ENCODE results near the gene GPRIN1.
"Not testable (repeated sequence)": the region's sequence is repeated elsewhere in the genome, so short reads cannot be mapped to it uniquely, and the experiment has no call there.

Gene GPRIN1

GRCh38 chr5:176620333-176620981 is 10.5 kb upstream of the GPRIN1 start:
- DNase-seq = no peak

DNA sequence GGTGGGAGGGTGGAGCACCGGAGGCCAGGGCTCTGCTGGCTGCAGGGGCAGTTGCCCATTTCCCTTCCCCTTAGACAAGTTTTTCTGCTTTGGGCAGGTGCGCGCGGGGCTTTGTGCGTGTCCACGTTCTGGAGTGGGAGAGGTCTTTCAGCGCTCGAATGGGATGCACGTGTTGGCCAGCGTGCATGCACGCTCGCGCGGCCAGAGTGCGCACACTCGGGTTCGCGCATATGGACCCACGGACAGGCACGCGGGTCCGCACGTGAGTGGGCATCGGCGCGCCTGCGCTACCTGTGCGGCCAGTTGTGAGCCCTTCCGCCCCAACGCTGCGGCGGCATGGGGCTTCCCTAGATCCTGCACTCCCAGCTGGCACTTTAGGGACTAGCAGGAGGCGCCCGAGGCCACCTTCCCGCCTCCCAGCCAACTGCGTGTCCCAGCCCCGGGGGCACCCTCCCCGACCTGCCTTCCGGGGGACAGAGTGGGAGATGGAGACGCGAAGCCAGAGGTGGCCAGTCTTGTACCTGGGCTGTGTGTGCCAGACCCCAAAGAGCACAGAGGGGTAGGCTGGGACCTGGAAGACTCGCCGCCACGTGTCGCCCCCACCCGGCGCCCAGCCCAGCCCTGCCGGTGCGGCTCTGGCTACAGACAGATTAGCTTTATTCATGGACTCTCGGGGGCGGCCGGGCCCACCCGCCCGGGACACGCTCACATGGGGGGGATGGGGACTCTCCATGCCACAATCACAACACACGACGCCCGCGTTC is 9.8 kb upstream of the GPRIN1 start:
- DNase-seq = no peak

DNA sequence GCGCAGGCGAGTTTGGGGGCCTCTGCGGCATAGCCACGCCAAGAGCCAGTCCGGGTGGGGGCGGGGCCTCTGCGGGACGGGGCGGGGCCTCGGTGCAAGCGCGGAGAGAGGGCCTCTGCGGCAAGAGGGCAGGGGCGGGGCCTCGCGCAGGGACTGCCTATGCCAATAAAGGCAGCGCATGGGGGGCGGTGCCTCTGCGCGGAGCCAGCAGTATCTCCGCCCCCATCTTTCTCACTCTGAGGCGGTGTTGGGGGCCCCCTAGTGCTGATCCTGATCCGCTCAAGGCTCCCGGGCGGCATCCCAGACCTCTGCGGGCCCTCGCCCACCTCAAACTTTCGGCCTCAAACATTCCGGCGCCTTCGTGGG is 9.2 kb upstream of the GPRIN1 start:
- peak; percentile 70 to 73 for DNase-seq

- no peak for DNase-seq
These were observed 8.8 kb upstream of the GPRIN1 start for GRCh38 chr5:176618783-176619182.

DNA sequence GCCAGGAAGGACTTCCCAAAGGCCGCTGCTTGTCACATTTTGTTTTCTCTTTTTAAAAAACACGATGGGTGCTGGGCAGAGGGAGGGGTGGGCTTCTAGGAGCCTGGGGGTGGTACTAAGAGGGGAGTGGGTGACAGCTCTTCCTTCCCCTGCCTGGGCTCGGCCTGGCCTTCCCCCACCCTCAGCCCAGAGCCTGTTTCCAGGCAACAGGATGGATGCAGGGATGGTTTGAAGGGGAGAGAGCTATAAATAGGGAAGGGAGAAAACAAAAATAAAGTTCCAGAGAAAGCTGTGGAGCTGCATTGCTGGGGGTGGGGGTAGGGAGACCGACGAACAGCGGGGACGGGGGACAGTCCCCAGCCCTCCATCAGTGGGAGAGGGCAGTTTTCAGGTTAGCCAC is 6.6 kb upstream of the GPRIN1 start:
- DNase-seq = no peak

DNA sequence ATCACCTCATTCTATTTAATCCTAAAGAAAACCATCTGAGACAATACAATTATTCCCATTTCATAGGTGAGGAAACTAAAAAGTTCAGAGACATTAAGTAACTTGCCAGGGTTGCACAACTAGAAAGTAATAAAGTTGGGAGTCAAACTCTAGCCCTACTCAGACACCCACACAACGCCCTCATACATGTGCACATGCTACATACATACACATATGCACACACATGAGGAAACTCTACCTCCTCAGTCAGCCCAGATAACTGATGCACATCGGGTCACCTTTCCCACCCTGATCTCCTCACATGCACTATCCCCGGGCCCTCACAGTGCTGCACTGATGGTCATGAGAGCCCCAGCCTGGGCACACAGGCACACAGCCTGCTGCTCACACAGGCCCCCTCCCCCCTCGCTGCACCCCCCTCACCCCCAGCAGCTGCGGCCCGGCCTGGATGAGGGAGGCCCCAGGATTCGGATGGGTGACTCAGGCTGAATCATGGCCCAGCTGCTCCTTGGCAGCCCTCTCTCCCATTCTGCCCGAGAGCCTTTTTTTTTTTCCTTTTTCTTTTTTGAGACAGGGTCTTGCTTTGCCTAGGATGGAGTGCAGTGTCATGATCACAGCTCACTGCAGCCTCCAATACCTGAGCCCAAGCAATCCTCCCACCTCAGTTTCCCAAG is 5.0 kb upstream of the GPRIN1 start:
- DNase-seq = no peak

DNA sequence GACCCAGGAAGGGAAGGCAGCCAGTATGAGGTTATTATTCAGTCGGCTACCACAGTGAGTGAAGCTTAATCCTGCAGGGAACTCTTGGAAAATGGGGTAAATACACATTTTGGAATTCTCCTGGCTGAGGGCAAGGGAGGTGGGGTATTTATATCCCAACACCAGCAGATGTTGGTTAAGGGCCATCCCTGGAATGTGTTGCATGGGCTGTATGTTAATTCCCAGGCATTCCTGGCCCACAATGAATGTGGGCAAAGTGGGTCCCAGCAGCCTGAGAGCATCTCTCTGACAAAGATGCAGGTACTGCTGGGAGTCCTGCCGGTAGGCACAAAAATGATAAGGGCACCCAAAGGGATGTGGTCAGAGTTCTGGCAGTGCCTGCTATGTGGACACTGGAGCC is 2.9 kb upstream of the GPRIN1 start:
- no peak for DNase-seq

GRCh38 chr5:176612008-176612407 is 2.1 kb upstream of the GPRIN1 start:
- no peak for DNase-seq

GRCh38 chr5:176611435-176611834 is 1.5 kb upstream of the GPRIN1 start:
- peak; percentile 24 to 28 for DNase-seq

DNA sequence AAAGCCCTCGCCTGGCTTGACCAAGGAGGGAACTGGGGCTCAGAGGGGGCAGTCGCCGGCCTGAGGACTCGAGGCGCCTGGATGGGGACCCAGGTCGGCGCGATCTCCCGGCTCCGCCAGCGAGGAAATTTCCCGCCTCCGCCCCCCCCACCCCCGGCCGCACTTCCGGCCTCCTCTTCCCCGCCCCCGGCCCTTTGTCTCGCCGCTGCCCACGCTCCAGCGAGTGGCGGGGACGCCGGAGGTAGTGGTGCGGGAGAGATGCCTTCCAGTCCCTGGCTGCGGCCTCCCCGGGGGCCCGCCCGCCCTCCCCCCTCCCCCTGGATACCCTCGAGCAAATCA is 448 bp upstream of the GPRIN1 start:
- DNase-seq = no peak

GRCh38 chr5:176608937-176609723 is 826 bp downstream of the GPRIN1 start:
- DNase-seq = no peak

GRCh38 chr5:176608142-176608705 is 1.7 kb downstream of the GPRIN1 start:
- DNase-seq = no peak

DNA sequence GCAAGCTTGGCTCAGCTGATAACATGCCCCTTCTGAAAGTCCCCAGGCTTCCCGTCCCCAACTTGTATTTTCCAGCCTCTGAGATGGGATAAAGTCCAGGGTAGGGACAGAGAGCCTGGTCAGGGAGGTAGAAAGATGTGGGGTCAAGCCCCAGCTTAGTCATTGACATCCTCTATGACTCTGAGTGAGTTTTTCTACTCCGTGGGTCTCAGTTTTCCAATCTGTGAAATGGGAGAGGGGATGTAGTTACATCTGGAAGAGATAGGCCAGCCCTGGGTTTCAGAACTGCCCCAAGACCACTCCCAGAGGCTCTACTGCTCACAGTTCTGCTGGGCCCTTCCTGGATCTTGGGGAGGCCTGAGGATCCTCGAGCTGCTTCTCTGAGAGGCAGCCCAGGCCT is 3.1 kb downstream of the GPRIN1 start:
- no peak for DNase-seq

DNA sequence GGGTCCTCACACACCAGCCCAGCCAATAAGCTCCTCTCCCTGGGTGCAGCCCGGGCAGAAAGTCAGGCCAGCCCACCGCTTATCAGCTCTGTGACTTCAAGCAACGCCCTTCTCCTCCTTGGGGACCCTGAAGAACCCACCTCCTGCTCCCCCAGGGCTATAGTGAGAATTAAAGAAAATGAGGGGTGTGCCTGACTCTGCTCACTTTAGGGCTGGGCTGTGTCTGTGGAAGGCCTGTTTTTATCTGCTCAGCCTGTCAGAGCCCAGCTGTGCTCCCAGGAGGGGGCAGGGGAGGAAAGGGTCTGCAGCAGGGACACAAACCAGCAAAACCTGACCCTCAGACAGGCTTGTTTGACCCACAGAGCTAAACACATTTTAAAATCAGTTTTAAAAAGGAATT is 3.9 kb downstream of the GPRIN1 start:
- no peak for DNase-seq

- no peak for DNase-seq
These were observed 6.9 kb downstream of the GPRIN1 start for GRCh38 chr5:176603091-176603490.

GRCh38 chr5:176601901-176602482 is 8.0 kb downstream of the GPRIN1 start:
- DNase-seq = no peak

GRCh38 chr5:176599749-176600430 is 10.1 kb downstream of the GPRIN1 start:
- DNase-seq = not testable (repeated sequence)

DNA sequence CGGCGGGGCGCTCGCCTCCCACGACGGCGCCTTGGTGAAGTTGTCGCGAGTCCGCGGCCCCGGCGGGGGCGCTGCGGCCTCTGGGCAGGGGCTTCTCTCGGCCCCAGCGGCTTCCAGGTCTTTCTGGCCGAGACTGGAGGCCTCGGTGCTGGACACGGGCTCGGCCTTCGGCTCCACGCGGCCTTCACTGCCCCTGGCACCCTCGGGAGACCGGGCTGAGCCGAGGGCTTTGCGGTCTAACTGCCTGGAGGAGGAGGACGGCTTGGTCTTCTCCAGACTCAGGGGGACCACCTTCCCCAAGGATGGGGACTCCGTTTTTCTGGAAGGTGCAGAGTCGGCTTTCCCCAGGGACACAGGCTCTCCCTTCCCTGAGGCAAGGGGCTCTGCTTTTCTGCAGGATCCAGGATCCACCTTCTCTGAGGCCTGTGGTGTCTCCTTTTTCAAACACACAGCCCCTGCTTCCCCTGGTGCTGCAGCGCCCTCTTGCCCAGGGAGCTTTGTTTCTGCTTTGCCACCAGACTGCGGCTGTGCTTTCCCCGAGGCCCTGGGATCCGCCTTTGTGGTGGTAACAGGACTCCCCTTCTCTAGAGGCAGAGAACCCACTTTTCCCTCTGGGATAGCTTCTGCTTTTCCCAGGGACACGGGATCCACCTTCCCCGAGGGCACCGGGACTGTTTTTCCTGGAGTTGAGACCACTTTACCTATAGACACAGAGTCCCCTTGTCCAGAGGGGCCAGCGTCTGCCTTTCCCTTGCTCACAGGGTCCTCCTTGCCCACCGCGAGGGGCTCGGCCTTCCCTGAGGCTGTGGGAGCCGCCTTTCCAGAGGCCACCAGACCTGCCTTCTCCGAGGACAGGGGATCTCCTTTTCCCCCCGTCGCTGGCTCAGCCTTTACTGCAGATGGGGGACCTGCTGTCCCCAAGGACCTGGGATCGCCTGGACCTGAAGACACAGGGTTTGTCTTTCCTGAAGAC is 12.3 kb downstream of the GPRIN1 start:
- DNase-seq = no peak

DNA sequence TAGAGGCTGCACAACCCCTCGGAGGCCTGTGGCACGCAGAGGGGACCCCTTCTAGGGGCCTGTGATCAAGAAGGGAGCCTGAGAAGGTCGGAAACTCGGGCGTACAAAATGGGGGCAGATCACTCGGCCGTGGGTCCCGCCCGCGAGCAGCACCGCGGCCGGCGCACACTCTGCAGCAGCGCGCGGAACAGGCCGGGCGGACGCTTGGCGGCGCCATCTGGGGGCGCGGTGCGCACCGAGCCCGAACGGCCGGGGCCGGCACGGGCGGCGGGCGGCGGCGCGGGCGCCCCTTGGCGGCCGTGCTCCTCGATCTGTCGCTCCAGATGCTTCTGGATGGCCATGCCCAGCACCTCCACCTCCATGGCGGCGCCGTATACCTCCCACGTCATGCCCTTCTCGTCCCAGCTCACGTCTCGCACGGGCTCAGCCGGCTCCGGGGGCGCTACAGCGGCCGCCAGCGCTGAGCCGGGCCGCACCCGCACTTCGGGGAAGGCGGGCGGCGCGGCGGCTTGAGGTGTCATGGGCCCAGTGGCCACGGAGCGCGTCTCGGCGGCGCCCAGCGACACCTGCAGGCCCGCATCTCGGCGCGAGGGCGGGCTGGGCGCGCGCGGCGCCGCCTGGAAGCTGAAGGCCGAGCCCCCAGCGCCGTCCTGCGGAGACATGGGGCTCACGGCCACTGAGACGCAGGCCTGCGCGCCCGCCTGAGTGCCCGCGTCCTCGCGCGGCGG is 13.1 kb downstream of the GPRIN1 start:
- DNase-seq = no peak

DNA sequence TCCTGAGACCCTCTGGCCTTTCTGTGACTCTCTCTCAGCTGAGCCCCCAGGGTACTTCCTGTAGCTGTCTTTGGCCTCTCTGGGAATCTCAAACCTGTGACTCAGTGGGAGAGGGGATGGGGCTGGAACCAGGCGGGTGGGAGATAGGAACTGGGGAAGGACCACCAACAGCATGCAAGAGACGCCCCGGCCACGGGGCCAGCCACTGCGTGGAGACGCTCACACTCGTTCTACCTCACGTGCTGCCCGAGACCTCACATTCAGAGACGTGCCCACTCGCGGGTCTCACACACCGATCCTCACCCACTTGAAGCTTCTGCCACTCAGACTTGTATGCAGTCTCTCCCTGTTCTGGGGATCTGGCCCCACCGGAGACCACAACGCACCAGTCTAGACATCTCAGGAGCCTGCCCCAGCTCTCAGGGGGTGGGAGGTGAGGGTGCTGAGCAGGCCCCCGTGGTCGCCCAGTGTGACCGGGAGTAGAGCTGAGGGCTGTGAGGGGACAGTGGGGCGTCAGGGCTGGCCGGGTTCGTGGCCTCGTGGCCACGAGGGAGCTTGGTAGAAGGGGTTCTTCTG is 13.8 kb downstream of the GPRIN1 start:
- DNase-seq = no peak
